ENCODE measurements around the gene IL1RN. TPM values are rescaled to one million over a fixed set of nuclear protein-coding genes. Genes with fewer than 3 reads are reported as not detected.
A peak's percentile ranks its signal among the peaks of the same experiment; 100 is the strongest.

Gene IL1RN
- polyA plus RNA-seq, 3 donors: 89.9 to 109 (median 92.0) TPM

- peaks cover 93% of the 10 kb centered on the region for H3K79me2 ChIP-seq (ENCODE audit: insufficient read depth, low read length)
- peaks cover 55 to 78% of the 10 kb centered on the region in 2 donors for H3K36me3 Mint-ChIP-seq
Measured at GRCh38 chr2:113182471-113183260, 55.3 kb downstream of the IL1RN start.

GRCh38 chr2:113183264-113183663 lies 55.9 kb downstream of the IL1RN start:
- Histone ChIP-seq H3K27me3 (ENCODE audit: control insufficient read depth in 2 of 2, insufficient read depth in 2 of 2, low read length in 2 of 2) (no peaks in the 10 kb centered on the region), H3K4me1 (ENCODE audit: control insufficient read depth in 1 of 2, insufficient read depth in 2 of 2, low read length in 2 of 2) (peaks cover 81 to 97% of the 10 kb centered on the region in 2 donors), H3K9ac (ENCODE audit: insufficient read depth, low read length, poor library complexity, severe bottlenecking) (no peak overlapping the region), H3K9me3 (replicated peaks in 1 of 2; ENCODE audit: control insufficient read depth in 1 of 2, insufficient read depth in 1 of 2, low read length in 2 of 2) (no peaks in the 10 kb centered on the region), H3K4me2 (replicated peaks; ENCODE audit: extremely low read depth, low read length, poor library complexity, severe bottlenecking) (no peak overlapping the region), H3K36me3 (replicated peaks in 1 of 2; ENCODE audit: control insufficient read depth in 1 of 2, insufficient read depth in 2 of 2, low read length in 2 of 2) (peaks cover 38 to 68% of the 10 kb centered on the region in 2 donors), H3K4me3 (replicated peaks in 1 of 3; ENCODE audit: low read depth in 2 of 3, low read length in 3 of 3) (no peak overlapping the region), H3K79me2 (ENCODE audit: insufficient read depth, low read length) (peaks cover 92% of the 10 kb centered on the region), H4K20me1 (ENCODE audit: insufficient read depth, low read length) (peaks cover 95% of the 10 kb centered on the region), H3K27ac (ENCODE audit: low read depth in 1 of 2, low read length in 2 of 2) (peak overlapping the region in 1 of 2 donors; percentile 83), H2AFZ (ENCODE audit: insufficient read depth, low read depth, low read length, poor library complexity, severe bottlenecking) (no peak overlapping the region)
- H3K27ac Mint-ChIP-seq: peak overlapping the region in 2 of 7 donors; percentile 40 to 90
- intact Hi-C loops (cut with micrococcal nuclease): no loop called here
- peaks cover 0 to 2% (median 0%) of the 10 kb centered on the region in 3 donors for H3K27me3 Mint-ChIP-seq (ENCODE audit: low read depth in 3 of 3)
- DNase-seq: no peak
- 89% methylated on average over 6 of the region's 8 CpGs for WGBS (ENCODE audit: insufficient coverage)
- H3K4me1 Mint-ChIP-seq: peaks cover 89% of the 10 kb centered on the region
- no peak for TF ChIP-seq CTCF (IDR thresholded peaks at IDR 0.05)
- H3K36me3 Mint-ChIP-seq: peaks cover 55 to 75% of the 10 kb centered on the region in 2 donors
- H3K9me3 Mint-ChIP-seq: peaks cover 0 to 1% (median 0%) of the 10 kb centered on the region in 7 donors
- H3K4me3 Mint-ChIP-seq: no peak overlapping the region

More at GRCh38 chr2:113182471-113183260, 55.3 kb downstream of the IL1RN start:
- Histone ChIP-seq H3K36me3 (replicated peaks in 1 of 2; ENCODE audit: control insufficient read depth in 1 of 2, insufficient read depth in 2 of 2, low read length in 2 of 2) (peaks cover 38 to 74% of the 10 kb centered on the region in 2 donors), H3K4me3 (replicated peaks in 1 of 3; ENCODE audit: low read depth in 2 of 3, low read length in 3 of 3) (no peak overlapping the region), H4K20me1 (ENCODE audit: insufficient read depth, low read length) (peaks cover 97% of the 10 kb centered on the region), H3K9ac (ENCODE audit: insufficient read depth, low read length, poor library complexity, severe bottlenecking) (no peak overlapping the region), H2AFZ (ENCODE audit: insufficient read depth, low read depth, low read length, poor library complexity, severe bottlenecking) (no peak overlapping the region), H3K27me3 (ENCODE audit: control insufficient read depth in 2 of 2, insufficient read depth in 2 of 2, low read length in 2 of 2) (no peaks in the 10 kb centered on the region), H3K4me2 (replicated peaks; ENCODE audit: extremely low read depth, low read length, poor library complexity, severe bottlenecking) (no peak overlapping the region), H3K27ac (ENCODE audit: low read depth in 1 of 2, low read length in 2 of 2) (peak overlapping the region in 1 of 2 donors; percentile 83), H3K9me3 (replicated peaks in 1 of 2; ENCODE audit: control insufficient read depth in 1 of 2, insufficient read depth in 1 of 2, low read length in 2 of 2) (no peaks in the 10 kb centered on the region), H3K4me1 (ENCODE audit: control insufficient read depth in 1 of 2, insufficient read depth in 2 of 2, low read length in 2 of 2) (peaks cover 75 to 96% of the 10 kb centered on the region in 2 donors)
- peaks cover 87% of the 10 kb centered on the region for H3K4me1 Mint-ChIP-seq
- H3K27me3 Mint-ChIP-seq (ENCODE audit: low read depth in 3 of 3): peaks cover 0 to 2% (median 0%) of the 10 kb centered on the region in 3 donors
- H3K9me3 Mint-ChIP-seq: peaks cover 0 to 1% (median 0%) of the 10 kb centered on the region in 7 donors
- DNase-seq: no peak
- WGBS (ENCODE audit: insufficient coverage): 100% methylated on average over 10 of the region's 15 CpGs
- no peak for TF ChIP-seq CTCF (IDR thresholded peaks at IDR 0.05)
- peak overlapping the region in 5 of 7 donors; percentile 26 to 90 (median 46) for H3K27ac Mint-ChIP-seq
- intact Hi-C loops (cut with micrococcal nuclease): no loop called here
- no peak overlapping the region for H3K4me3 Mint-ChIP-seq

Small RNA genes within 50 kb of the gene (small RNA-seq; reads per million reads assigned to genes)
- not detected for gene RNU6-1180P (ENCODE audit: insufficient read length, low read depth)

Other genes with a start within 250 kb of the IL1RN start
- not detected for gene IL37, start 216.4 kb upstream of the IL1RN start, polyA plus RNA-seq
- not detected for gene IL36G, start 149.6 kb upstream of the IL1RN start, polyA plus RNA-seq
- not detected for gene IL36A, start 122.1 kb upstream of the IL1RN start, polyA plus RNA-seq
- gene IL36B, start 74.7 kb upstream of the IL1RN start, polyA plus RNA-seq: not detected
- gene IL36RN, start 68.4 kb upstream of the IL1RN start, polyA plus RNA-seq: not detected
- gene IL1F10, start 59.6 kb upstream of the IL1RN start, polyA plus RNA-seq: not detected
- gene PSD4, start 46.4 kb downstream of the IL1RN start, polyA plus RNA-seq: 10 to 100 TPM; 11.0 to 47.0 (median 18.2) TPM
- under 1 TPM; 0.26 to 0.47 (median 0.36) TPM for gene PAX8, start 151.3 kb downstream of the IL1RN start, polyA plus RNA-seq